GM21423 (cell line): ENCODE results near the gene HRH1.
"Not testable (repeated sequence)": the region's sequence is repeated elsewhere in the genome, so short reads cannot be mapped to it uniquely, and the experiment has no call there.

Experiments
- ATAC-seq: cut with Tn5 transposase; IDR thresholded peaks from one replicate; pipeline ENCODE4 v1.9.1; 2021; ENCODE audit warnings: mild to moderate bottlenecking, moderate library complexity; ENCODE audit not compliant: unreplicated experiment

HRH1 gene

GRCh38 chr3:11201251-11202019 lies 47.1 kb downstream of the HRH1 start:
- no peak for ATAC-seq

- ATAC-seq = no peak
Measured at GRCh38 chr3:11203961-11204360, 49.7 kb downstream of the HRH1 start.

GRCh38 chr3:11204697-11205348 lies 50.5 kb downstream of the HRH1 start:
- ATAC-seq = no peak

GRCh38 chr3:11205881-11206280 lies 51.6 kb downstream of the HRH1 start:
- ATAC-seq = not testable (repeated sequence)

GRCh38 chr3:11206316-11206715 lies 52.0 kb downstream of the HRH1 start:
- no peak for ATAC-seq

DNA sequence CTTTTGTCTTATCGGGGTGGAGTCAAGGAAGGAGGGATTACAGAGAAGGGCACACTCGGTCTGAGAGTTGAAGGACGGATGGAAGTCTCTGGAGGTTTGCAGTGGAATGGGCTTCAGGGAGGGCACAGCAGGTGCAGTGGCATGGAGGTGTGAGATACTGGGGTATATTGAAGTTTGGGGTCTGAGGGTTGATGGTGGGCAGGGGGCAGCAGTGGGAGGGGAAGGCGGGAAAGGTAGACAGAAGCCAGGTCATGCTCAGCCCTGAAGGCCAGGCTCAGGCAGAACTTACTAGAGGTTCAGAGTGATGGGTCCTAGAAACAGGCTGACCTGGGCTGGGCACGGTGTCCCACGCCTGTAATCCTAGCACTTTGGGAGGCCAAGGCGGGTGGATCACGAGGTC lies 52.7 kb downstream of the HRH1 start:
- no peak for ATAC-seq

DNA sequence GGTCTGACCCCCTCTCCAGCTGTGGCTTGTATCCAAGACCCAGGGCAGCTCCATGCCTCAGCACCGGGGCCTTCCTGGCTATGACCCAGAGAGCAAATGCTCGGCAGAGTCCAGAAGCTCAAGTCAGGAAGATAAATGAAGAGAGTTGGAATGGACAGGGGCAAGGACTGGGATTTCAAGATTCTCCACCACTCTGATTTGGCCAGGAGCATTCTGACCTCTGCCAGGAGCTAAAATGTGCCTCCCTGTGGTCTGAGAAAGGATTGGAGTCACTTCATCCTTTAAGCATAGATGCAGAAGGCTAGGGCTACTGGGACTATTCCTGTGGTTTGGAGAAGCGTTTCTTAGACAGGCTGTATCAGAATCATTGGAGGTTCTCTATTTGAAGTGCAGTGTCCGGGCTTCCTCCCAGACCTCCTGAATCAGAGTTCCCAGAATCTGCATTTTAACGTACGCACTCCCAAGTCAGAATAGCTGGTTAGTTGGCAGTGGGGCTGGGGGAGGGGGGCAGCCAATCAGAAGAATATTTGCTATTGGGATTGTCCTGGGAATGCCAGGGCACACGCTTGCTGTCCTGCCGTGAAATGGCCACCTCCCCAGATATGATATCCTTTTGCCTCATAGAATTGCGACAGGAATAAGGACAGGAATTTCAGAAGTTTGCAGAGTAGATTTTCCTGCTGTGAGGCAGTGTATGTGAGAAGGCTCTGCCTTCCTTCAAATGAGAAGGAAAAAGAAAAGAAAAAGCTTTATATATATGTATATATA lies 57.4 kb downstream of the HRH1 start:
- ATAC-seq = no peak

GRCh38 chr3:11212299-11212608 lies 58.0 kb downstream of the HRH1 start:
- no peak for ATAC-seq

DNA sequence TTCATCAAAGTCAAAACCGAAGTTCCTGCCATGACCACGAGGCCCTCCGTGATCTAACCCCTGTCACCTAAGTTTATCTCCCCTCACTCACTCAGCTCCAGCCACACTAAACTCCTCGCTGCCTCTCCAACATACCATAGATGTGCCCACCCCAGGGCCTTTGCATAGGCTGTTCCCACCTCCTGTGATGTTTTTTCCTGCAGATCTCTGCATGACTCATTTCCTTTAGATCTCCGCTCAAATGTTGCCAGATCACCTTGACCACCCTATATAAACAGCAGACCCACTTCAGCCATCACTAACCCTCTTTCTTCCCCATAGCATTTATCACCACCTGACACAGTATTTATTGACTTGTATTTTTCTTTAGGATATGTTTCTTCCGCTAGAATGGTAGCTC lies 58.5 kb downstream of the HRH1 start:
- no peak for ATAC-seq

DNA sequence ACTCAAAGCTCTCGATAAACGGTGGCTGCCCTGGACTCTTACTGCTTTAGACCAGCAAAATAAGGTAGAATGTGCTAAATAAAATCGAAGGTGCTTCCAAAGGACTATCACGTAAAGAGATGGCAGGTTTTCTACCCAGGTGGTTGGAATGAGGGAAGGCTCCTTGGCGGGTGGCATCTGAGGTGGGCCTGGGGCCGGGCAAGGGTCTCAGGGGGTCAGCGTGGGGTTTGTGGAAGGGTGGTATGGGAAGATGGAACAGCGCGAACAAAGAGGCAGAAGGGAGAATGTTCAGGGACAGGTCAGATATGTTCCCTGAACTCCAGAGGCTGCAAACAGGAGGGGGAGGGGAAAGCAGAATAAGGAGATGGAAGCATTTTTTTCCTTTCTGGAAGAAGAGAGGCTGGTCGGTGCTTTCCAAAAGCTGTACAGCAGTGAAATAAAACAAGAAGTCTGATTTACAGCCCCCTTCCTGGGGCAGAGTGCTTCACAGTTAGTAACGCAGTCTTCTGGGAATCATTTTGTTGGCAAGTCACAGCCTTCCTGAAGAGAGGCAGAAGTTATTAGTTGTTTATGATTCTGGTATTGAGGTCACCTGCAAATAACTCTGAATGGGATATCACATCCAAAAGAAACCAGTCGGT lies 59.6 kb downstream of the HRH1 start:
- no peak for ATAC-seq

GRCh38 chr3:11214451-11214978 lies 60.2 kb downstream of the HRH1 start:
- ATAC-seq = no peak

DNA sequence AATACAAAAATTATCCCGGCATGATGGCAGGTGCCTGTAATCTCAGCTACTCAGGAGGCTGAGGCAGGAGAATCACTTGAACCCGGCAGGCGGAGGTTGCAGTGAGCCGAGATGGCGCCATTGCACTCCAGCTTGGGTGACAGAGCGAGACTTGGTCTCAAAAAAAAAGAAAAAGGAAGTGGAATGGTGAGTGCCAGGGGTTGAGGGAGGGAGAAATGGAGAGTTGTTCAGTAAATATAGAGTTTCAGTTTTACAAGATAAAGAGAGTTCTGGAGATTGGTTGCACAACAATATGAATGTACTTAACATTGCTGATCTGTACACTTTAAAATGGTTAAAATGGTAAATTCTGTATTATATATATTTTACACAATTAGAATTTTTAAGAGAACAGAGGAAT lies 63.1 kb downstream of the HRH1 start:
- ATAC-seq = not testable (repeated sequence)

DNA sequence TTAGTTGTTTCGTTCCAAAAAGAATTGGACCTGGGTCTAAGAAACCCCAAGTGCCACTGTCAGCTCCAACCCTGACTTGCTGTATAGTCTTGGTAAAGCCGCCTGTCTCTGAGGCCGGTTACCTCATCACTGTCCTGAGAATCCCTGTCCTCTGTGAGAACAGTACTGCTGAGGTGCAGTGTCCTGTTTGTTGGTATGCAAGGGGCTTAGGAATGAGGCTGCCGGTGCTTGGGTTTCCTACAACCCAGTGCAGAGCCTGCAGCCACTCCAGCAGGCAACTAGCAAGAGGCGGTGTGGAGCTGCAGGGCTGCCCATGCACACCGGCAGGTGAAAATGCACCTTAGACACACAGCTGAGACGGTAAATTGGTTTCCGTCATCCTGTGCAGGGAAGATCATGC lies 65.9 kb downstream of the HRH1 start:
- ATAC-seq = no peak

DNA sequence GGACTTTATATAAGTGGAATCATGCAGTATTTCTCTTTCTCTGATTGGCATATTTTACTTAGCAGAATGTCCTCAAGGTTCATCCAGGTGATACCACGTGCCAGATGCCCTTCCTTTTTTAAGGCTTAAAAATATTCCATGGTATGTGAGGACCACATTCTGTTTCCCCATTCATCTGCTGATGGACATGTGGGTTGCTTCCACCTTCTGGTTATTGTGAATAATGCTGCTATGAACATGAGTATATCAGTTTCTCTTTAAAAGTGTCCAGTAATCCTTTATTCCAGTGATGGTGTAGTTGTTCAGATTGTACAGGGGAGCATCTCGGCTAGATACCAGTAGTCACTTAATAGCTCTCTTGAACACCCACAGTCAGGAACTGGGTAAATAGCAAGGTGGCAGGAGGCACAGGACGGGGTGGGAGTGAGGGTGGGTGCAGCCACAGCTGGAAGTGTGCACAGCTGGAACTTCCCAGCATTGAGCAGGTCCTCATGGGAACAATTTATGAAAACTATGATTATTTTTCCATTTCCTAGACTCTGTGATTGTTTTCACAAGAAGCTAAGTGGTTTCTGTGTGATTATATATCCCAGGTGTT lies 67.6 kb downstream of the HRH1 start:
- no peak for ATAC-seq

- ATAC-seq = no peak
Measured at GRCh38 chr3:11224010-11224409, 69.7 kb downstream of the HRH1 start.

GRCh38 chr3:11224870-11225229 lies 70.6 kb downstream of the HRH1 start:
- no peak for ATAC-seq

DNA sequence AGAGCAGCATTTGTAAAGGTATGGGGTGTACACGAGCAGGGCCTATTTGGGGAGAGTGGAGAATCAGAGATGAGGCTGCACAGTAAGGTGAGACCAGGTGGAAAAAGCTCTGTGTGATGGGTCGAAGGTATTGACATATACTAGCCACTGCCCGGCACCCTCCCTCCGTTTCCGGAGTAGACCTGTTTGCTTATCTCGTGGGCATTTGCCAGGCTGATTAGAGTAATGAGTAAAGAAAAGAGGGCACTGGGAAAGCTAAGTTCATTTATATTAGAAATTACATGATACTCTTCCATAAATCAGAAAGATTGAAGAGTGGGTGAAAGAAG lies 71.7 kb downstream of the HRH1 start:
- ATAC-seq = no peak

- no peak for ATAC-seq
Measured at GRCh38 chr3:11228041-11228440, 73.7 kb downstream of the HRH1 start.

GRCh38 chr3:11230125-11230524 lies 75.8 kb downstream of the HRH1 start:
- no peak for ATAC-seq

- no peak for ATAC-seq
Measured at GRCh38 chr3:11230832-11231231, 76.5 kb downstream of the HRH1 start.

- no peak for ATAC-seq
Measured at GRCh38 chr3:11235385-11235784, 81.1 kb downstream of the HRH1 start.
